ENCODE results near the gene NUP133. TPM values are rescaled to one million over a fixed set of nuclear protein-coding genes. Genes with fewer than 3 reads are reported as not detected.

NUP133 gene
- total RNA-seq, result 63.7 and 66.1 TPM in 2 replicates
- long read RNA-seq, full-length matches to known transcripts, result 85 of 235 reads
- long read RNA-seq, partial matches to known transcripts, result 132 of 235 reads
- long read RNA-seq, other reads (novel, unspliced or antisense), result 18 of 235 reads

- no peak for TF ChIP-seq CTCF (conservative IDR thresholded peaks at IDR 0.05)
- Mint-ChIP-seq H3K36me3 (ENCODE audit: low read depth) (no peaks in the 10 kb centered on the region), H3K4me1 (peaks cover 23% of the 10 kb centered on the region), H3K27me3 (ENCODE audit: low read depth) (no peaks in the 10 kb centered on the region), H3K4me3 (peak within 1 kb of the TSS; percentile 94), H3K9me3 (no peaks in the 10 kb centered on the region), H3K27ac (ENCODE audit: unreplicated experiment) (peak within 1 kb of the TSS; percentile 94)
- peak; percentile 98 for DNase-seq (ENCODE audit: low read depth, low spot score)
Measured at GRCh38 chr1:229507951-229508822, at the start of gene NUP133. Gene NUP133, minus strand, starts transcription at chr1:229508341. Its CDS starts 92 bp downstream, at chr1:229508249.

DNA sequence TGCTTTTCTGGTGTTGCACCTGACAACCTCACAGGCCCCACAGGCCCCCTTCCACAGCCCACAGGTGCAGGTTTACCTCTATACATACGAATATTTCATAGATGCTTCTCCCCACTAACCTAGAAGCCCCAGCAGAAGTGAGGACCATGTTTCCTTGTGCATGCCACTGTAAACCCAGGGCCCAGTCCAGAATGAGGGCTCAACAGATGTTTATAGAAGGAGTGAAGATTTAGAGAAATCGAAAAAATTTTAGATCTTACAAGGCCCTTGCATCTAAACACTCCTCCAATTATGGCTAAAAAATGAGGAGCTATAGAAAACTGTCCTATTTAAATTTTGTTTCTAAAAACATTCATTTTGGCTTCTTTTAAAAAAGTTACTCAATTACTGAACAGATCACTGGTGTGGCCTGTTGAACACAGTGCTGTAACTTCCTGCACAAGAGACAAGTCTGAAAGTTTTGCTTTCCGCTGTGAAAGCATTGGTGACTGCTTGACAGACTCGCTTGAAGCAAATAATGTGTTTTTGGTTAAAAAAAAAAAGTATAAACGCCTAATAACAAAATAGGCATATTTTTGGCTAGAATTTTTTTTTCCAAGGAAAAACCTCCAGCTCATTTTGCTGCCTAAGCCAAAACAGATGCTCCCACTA lies 49.2 kb upstream of the NUP133 start:
- H3K4me3 Mint-ChIP-seq, result peak overlapping the region; percentile 92
- peak overlapping the region; percentile 35 for H3K27ac Mint-ChIP-seq (ENCODE audit: unreplicated experiment)
- peaks cover 50% of the 10 kb centered on the region for H3K4me1 Mint-ChIP-seq
- DNase-seq (ENCODE audit: low read depth, low spot score), result no peak
- no peaks in the 10 kb centered on the region for H3K36me3 Mint-ChIP-seq (ENCODE audit: low read depth)
- H3K27me3 Mint-ChIP-seq (ENCODE audit: low read depth), result no peaks in the 10 kb centered on the region
- H3K9me3 Mint-ChIP-seq, result no peaks in the 10 kb centered on the region
- no peak for TF ChIP-seq CTCF (conservative IDR thresholded peaks at IDR 0.05)

- no peak for TF ChIP-seq CTCF (conservative IDR thresholded peaks at IDR 0.05)
- Mint-ChIP-seq H3K9me3 (no peaks in the 10 kb centered on the region), H3K27me3 (ENCODE audit: low read depth) (no peaks in the 10 kb centered on the region), H3K4me1 (peaks cover 56% of the 10 kb centered on the region), H3K36me3 (ENCODE audit: low read depth) (no peaks in the 10 kb centered on the region), H3K4me3 (peak overlapping the region; percentile 22), H3K27ac (ENCODE audit: unreplicated experiment) (no peak overlapping the region)
- no peak for DNase-seq (ENCODE audit: low read depth, low spot score)
Measured at GRCh38 chr1:229554886-229555621, 46.9 kb upstream of the NUP133 start.

- Mint-ChIP-seq H3K27me3 (ENCODE audit: low read depth) (no peaks in the 10 kb centered on the region), H3K27ac (ENCODE audit: unreplicated experiment) (no peak overlapping the region), H3K4me1 (peaks cover 48% of the 10 kb centered on the region), H3K4me3 (peak overlapping the region; percentile 61), H3K36me3 (ENCODE audit: low read depth) (no peaks in the 10 kb centered on the region), H3K9me3 (no peaks in the 10 kb centered on the region)
- TF ChIP-seq CTCF (conservative IDR thresholded peaks at IDR 0.05), result no peak
- DNase-seq (ENCODE audit: low read depth, low spot score), result no peak
Measured at GRCh38 chr1:229553621-229554130, 45.5 kb upstream of the NUP133 start.

DNA sequence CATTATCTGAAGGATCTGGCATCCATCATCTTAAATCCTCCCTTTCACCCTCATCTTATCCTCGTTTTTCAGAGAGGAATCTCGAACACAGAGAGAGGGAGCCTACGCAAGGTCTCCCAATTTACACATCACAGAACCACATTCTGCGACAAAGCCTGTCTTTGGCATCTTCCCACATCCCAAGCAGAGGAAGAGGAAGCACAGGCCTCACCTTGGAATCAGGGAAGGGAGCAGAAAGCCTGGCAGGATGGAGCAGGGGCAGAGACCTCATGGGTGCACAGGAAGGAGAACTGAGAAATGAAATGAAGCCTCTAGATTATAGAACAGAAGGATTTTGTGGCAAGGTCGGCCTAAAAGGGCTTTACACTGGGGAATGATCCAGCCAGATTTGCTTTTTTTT lies 44.6 kb upstream of the NUP133 start:
- peak overlapping the region; percentile 86 for H3K27ac Mint-ChIP-seq (ENCODE audit: unreplicated experiment)
- H3K9me3 Mint-ChIP-seq, result no peaks in the 10 kb centered on the region
- no peaks in the 10 kb centered on the region for H3K36me3 Mint-ChIP-seq (ENCODE audit: low read depth)
- no peak for TF ChIP-seq CTCF (conservative IDR thresholded peaks at IDR 0.05)
- no peak overlapping the region for H3K4me3 Mint-ChIP-seq
- no peaks in the 10 kb centered on the region for H3K27me3 Mint-ChIP-seq (ENCODE audit: low read depth)
- peaks cover 48% of the 10 kb centered on the region for H3K4me1 Mint-ChIP-seq
- DNase-seq (ENCODE audit: low read depth, low spot score), result no peak

All from neural crest cell (in vitro differentiated cells).